Mesendoderm (in vitro differentiated cells): ENCODE data around the gene COL6A2.

ENCODE experiments used
- DNase-seq: peaks from one replicate; pipeline ENCODE4 v3.0.0; 2013
- H2AK5ac ChIP-seq: 2 replicates; pipeline ENCODE4 v1.6.1; 2013; ENCODE audit warnings: low read length, inconsistent platforms
- H2BK120ac ChIP-seq: 2 replicates; pipeline ENCODE4 v1.6.1; 2013; ENCODE audit warnings: low read depth, mild to moderate bottlenecking, low read length, moderate library complexity, mixed read lengths
- H2BK15ac ChIP-seq: replicated peaks from 2 replicates; pipeline ENCODE4 v1.6.1; 2013; ENCODE audit warnings: low read depth, mild to moderate bottlenecking, moderate library complexity
- H2BK5ac ChIP-seq: 2 replicates; pipeline ENCODE4 v1.6.1; 2013; ENCODE audit warnings: low read length, inconsistent platforms
- H3K18ac ChIP-seq: 2 replicates; pipeline ENCODE4 v1.6.1; 2013; ENCODE audit warnings: mild to moderate bottlenecking, low read length, mixed read lengths
- H3K23ac ChIP-seq: one replicate; pipeline ENCODE4 v1.6.1; 2013; ENCODE audit warnings: low read length
- H3K27ac ChIP-seq: 2 replicates; pipeline ENCODE4 v1.5.1; 2013; ENCODE audit warnings: low read depth, mild to moderate bottlenecking, inconsistent platforms, low read length, moderate library complexity
- H3K27me3 ChIP-seq: 2 replicates; pipeline ENCODE4 v1.6.1; 2013; ENCODE audit warnings: low read length, control low read depth, mild to moderate bottlenecking, inconsistent platforms; ENCODE audit not compliant: insufficient read depth, poor library complexity
- H3K36me3 ChIP-seq: 2 replicates; pipeline ENCODE4 v1.6.1; 2013; ENCODE audit warnings: low read length, inconsistent platforms; ENCODE audit not compliant: control insufficient read depth, insufficient read depth
- H3K4ac ChIP-seq: one replicate; pipeline ENCODE4 v1.6.1; 2013; ENCODE audit warnings: low read depth, mild to moderate bottlenecking, low read length, moderate library complexity
- H3K4me1 ChIP-seq: 2 replicates; pipeline ENCODE4 v1.6.1; 2013; ENCODE audit warnings: low read depth, low read length, inconsistent platforms; ENCODE audit not compliant: control insufficient read depth
- H3K4me2 ChIP-seq: 2 replicates; pipeline ENCODE4 v1.6.1; 2013; ENCODE audit warnings: low read length
- H3K4me3 ChIP-seq: 2 replicates; pipeline ENCODE4 v1.5.1; 2013; ENCODE audit warnings: mild to moderate bottlenecking, low read length
- H3K56ac ChIP-seq: one replicate; pipeline ENCODE4 v1.6.1; 2013; ENCODE audit warnings: low read length
- H3K79me1 ChIP-seq: 2 replicates; pipeline ENCODE4 v1.6.1; 2013; ENCODE audit warnings: low read length, inconsistent platforms
- H3K79me2 ChIP-seq: 2 replicates; pipeline ENCODE4 v1.6.1; 2013; ENCODE audit warnings: mild to moderate bottlenecking, low read length; ENCODE audit not compliant: control insufficient read depth, insufficient read depth
- H3K9ac ChIP-seq: 2 replicates; pipeline ENCODE4 v1.6.1; 2013; ENCODE audit warnings: low read length, inconsistent platforms
- H4K5ac ChIP-seq: one replicate; pipeline ENCODE4 v1.6.1; 2013; ENCODE audit warnings: low read length
- H4K8ac ChIP-seq: one replicate; pipeline ENCODE4 v1.6.1; 2013; ENCODE audit warnings: low read depth, mild to moderate bottlenecking, control low read depth, low read length, moderate library complexity
- WGBS: extraction: QIAGEN DNeasy Blood & Tissue Kit; methylation state at CpG from one replicate; pipeline ENCODE4 v1.1.7; 2013; ENCODE audit warnings: low lambda C conversion rate, missing lambda C conversion rate; ENCODE audit not compliant: insufficient coverage; ENCODE audit errors: extremely low coverage; 5-methylcytosine and 5-hydroxymethylcytosine counted together

Gene COL6A2

GRCh38 chr21:46065914-46066551 is 31.9 kb upstream of the COL6A2 start:
- no peaks in the 10 kb centered on the region for H3K79me1 ChIP-seq
- H3K27ac ChIP-seq, result no peak overlapping the region
- H3K23ac ChIP-seq, result no peak overlapping the region
- H3K4me3 ChIP-seq, result no peak overlapping the region
- H3K27me3 ChIP-seq, result no peaks in the 10 kb centered on the region
- no peaks in the 10 kb centered on the region for H3K36me3 ChIP-seq
- no peaks in the 10 kb centered on the region for H3K4me1 ChIP-seq
- no peak overlapping the region for H2BK120ac ChIP-seq
- H3K4me2 ChIP-seq, result no peak overlapping the region
- H3K9ac ChIP-seq, result no peak overlapping the region
- H2AK5ac ChIP-seq, result no peak overlapping the region
- no peaks in the 10 kb centered on the region for H3K79me2 ChIP-seq
- H3K56ac ChIP-seq, result no peak overlapping the region
- H2BK15ac ChIP-seq, result no peak overlapping the region
- no peak overlapping the region for H4K5ac ChIP-seq
- no peak overlapping the region for H3K18ac ChIP-seq
- H2BK5ac ChIP-seq, result no peak overlapping the region
- WGBS, result no CpG with 5 or more reads among the region's 23 CpGs
- H4K8ac ChIP-seq, result no peak overlapping the region
- no peak overlapping the region for H3K4ac ChIP-seq
- DNase-seq, result no peak

GRCh38 chr21:46066591-46067331 is 31.2 kb upstream of the COL6A2 start:
- H3K27me3 ChIP-seq, result no peaks in the 10 kb centered on the region
- WGBS, result no CpG with 5 or more reads among the region's 29 CpGs
- no peak overlapping the region for H4K8ac ChIP-seq
- no peak overlapping the region for H2BK120ac ChIP-seq
- no peak overlapping the region for H2BK5ac ChIP-seq
- H3K4me3 ChIP-seq, result no peak overlapping the region
- no peaks in the 10 kb centered on the region for H3K79me2 ChIP-seq
- no peak overlapping the region for H3K18ac ChIP-seq
- H3K9ac ChIP-seq, result no peak overlapping the region
- peak overlapping the region; percentile 0 for H3K56ac ChIP-seq
- H3K79me1 ChIP-seq, result no peaks in the 10 kb centered on the region
- H4K5ac ChIP-seq, result no peak overlapping the region
- H3K4me2 ChIP-seq, result no peak overlapping the region
- no peak overlapping the region for H3K23ac ChIP-seq
- no peak overlapping the region for H3K4ac ChIP-seq
- no peak overlapping the region for H2BK15ac ChIP-seq
- H2AK5ac ChIP-seq, result no peak overlapping the region
- no peak for DNase-seq
- no peaks in the 10 kb centered on the region for H3K36me3 ChIP-seq
- no peaks in the 10 kb centered on the region for H3K4me1 ChIP-seq
- H3K27ac ChIP-seq, result no peak overlapping the region

GRCh38 chr21:46067505-46068201 is 30.3 kb upstream of the COL6A2 start:
- Histone ChIP-seq H3K9ac (no peak overlapping the region), H3K4me1 (no peaks in the 10 kb centered on the region), H3K4ac (no peak overlapping the region), H3K36me3 (no peaks in the 10 kb centered on the region), H3K79me1 (no peaks in the 10 kb centered on the region), H2BK5ac (no peak overlapping the region), H3K27me3 (no peaks in the 10 kb centered on the region), H4K5ac (no peak overlapping the region), H3K4me3 (no peak overlapping the region), H3K18ac (no peak overlapping the region), H2AK5ac (no peak overlapping the region), H3K56ac (peak overlapping the region; percentile 13), H3K4me2 (no peak overlapping the region), H3K79me2 (no peaks in the 10 kb centered on the region), H2BK120ac (no peak overlapping the region), H3K27ac (no peak overlapping the region), H2BK15ac (no peak overlapping the region), H4K8ac (no peak overlapping the region), H3K23ac (no peak overlapping the region)
- no CpG with 5 or more reads among the region's 32 CpGs for WGBS
- no peak for DNase-seq

GRCh38 chr21:46068516-46069079 is 29.3 kb upstream of the COL6A2 start:
- no peak overlapping the region for H3K56ac ChIP-seq
- H3K27me3 ChIP-seq, result no peaks in the 10 kb centered on the region
- H2BK15ac ChIP-seq, result no peak overlapping the region
- H3K4me2 ChIP-seq, result no peak overlapping the region
- no peak overlapping the region for H3K18ac ChIP-seq
- no peak overlapping the region for H3K4ac ChIP-seq
- H2BK120ac ChIP-seq, result no peak overlapping the region
- H3K4me3 ChIP-seq, result no peak overlapping the region
- H4K5ac ChIP-seq, result no peak overlapping the region
- no peaks in the 10 kb centered on the region for H3K79me2 ChIP-seq
- H3K9ac ChIP-seq, result no peak overlapping the region
- no peaks in the 10 kb centered on the region for H3K79me1 ChIP-seq
- H3K23ac ChIP-seq, result no peak overlapping the region
- WGBS, result no CpG with 5 or more reads among the region's 14 CpGs
- no peak overlapping the region for H3K27ac ChIP-seq
- DNase-seq, result no peak
- H2BK5ac ChIP-seq, result no peak overlapping the region
- no peak overlapping the region for H2AK5ac ChIP-seq
- H3K36me3 ChIP-seq, result no peaks in the 10 kb centered on the region
- no peak overlapping the region for H4K8ac ChIP-seq
- H3K4me1 ChIP-seq, result no peaks in the 10 kb centered on the region

GRCh38 chr21:46069166-46069565 is 28.7 kb upstream of the COL6A2 start:
- H2BK5ac ChIP-seq, result no peak overlapping the region
- H3K36me3 ChIP-seq, result no peaks in the 10 kb centered on the region
- DNase-seq, result no peak
- no peaks in the 10 kb centered on the region for H3K4me1 ChIP-seq
- H2BK15ac ChIP-seq, result no peak overlapping the region
- no peak overlapping the region for H4K8ac ChIP-seq
- H2AK5ac ChIP-seq, result no peak overlapping the region
- H3K4me2 ChIP-seq, result no peak overlapping the region
- H2BK120ac ChIP-seq, result no peak overlapping the region
- no peak overlapping the region for H3K23ac ChIP-seq
- H3K18ac ChIP-seq, result no peak overlapping the region
- H3K27ac ChIP-seq, result no peak overlapping the region
- no peaks in the 10 kb centered on the region for H3K27me3 ChIP-seq
- no CpG with 5 or more reads among the region's 13 CpGs for WGBS
- no peak overlapping the region for H3K9ac ChIP-seq
- no peak overlapping the region for H3K4ac ChIP-seq
- H3K4me3 ChIP-seq, result no peak overlapping the region
- no peak overlapping the region for H3K56ac ChIP-seq
- H4K5ac ChIP-seq, result no peak overlapping the region
- H3K79me1 ChIP-seq, result no peaks in the 10 kb centered on the region
- no peaks in the 10 kb centered on the region for H3K79me2 ChIP-seq
